Aorta (tissue), 5 donors: ENCODE measurements around the gene DHRS3. TPM values are rescaled to one million over a fixed set of nuclear protein-coding genes. Genes with fewer than 3 reads are reported as not detected.

Source experiments
- ATAC-seq: fragments of 200-7000 bp; cut with Tn5 transposase; one replicate; pipeline ENCODE4 v1.9.1; 2022; ENCODE audit warnings: moderate library complexity; ENCODE audit not compliant: low FRiP score
- DNase-seq, 2 donors: peaks; one replicate each; pipeline ENCODE4 v3.0.0-alpha.2; 2020
- H3K27ac ChIP-seq, 2 donors: one replicate each; pipeline ENCODE4 v1.5.1; 2013; ENCODE audit warnings: low read length in 2 of 2, mild to moderate bottlenecking in 2 of 2, moderate library complexity in 2 of 2, control low read depth in 1 of 2, inconsistent platforms in 1 of 2, low read depth in 1 of 2
- H3K27me3 ChIP-seq, 2 donors: one replicate each; pipeline ENCODE4 v1.6.1; 2013; ENCODE audit warnings: control low read depth in 1 of 2, low read length in 1 of 2, mild to moderate bottlenecking in 1 of 2, moderate library complexity in 1 of 2; ENCODE audit not compliant: insufficient read depth in 2 of 2, control insufficient read depth in 1 of 2
- H3K36me3 ChIP-seq, 2 donors: one replicate each; pipeline ENCODE4 v1.6.1; 2013; ENCODE audit warnings: control low read depth in 1 of 2, low read length in 1 of 2, mild to moderate bottlenecking in 1 of 2; ENCODE audit not compliant: insufficient read depth in 2 of 2, control insufficient read depth in 1 of 2
- H3K4me1 ChIP-seq, 2 donors: one replicate each; pipeline ENCODE4 v1.6.1; 2013; ENCODE audit warnings: low read length in 2 of 2, control low read depth in 1 of 2, mild to moderate bottlenecking in 1 of 2, moderate library complexity in 1 of 2; ENCODE audit not compliant: insufficient read depth in 2 of 2, control insufficient read depth in 1 of 2
- H3K4me3 ChIP-seq, 2 donors: one replicate each; pipeline ENCODE4 v1.5.1; 2013; ENCODE audit warnings: low read length in 2 of 2, control low read depth in 1 of 2, mild to moderate bottlenecking in 1 of 2
- H3K9me3 ChIP-seq: one replicate; pipeline ENCODE4 v1.6.1; 2013; ENCODE audit warnings: mild to moderate bottlenecking, low read length; ENCODE audit not compliant: control insufficient read depth
- WGBS, 2 donors: extraction: QIAGEN DNeasy Blood & Tissue Kit; methylation state at CpG; one replicate each; pipeline ENCODE4 v1.1.7; 2013; 5-methylcytosine and 5-hydroxymethylcytosine counted together
- intact Hi-C, 2 donors: fragments of 100-400 bp; cut with DNase I; formaldehyde crosslinking; loops; one replicate each; pipeline versions ENCODE4 v1.14.2 to v1.15.0; 2022
- polyA plus RNA-seq, 2 donors: library from polyadenylated mRNA; stranded (reverse); fragments of 200-250 nt; gene quantifications; one replicate each; pipeline ENCODE4 v1.2.3, GENCODE V29; 2013
- total RNA-seq, 2 donors: library from RNA; stranded (reverse); fragmentation: NEBNext Ultra II Directional; extraction: Animal tissue kit (Norgen Biotek cat#: 25700); gene quantifications; one replicate each; pipeline ENCODE4 v1.2.1, GENCODE V29; 2021
- donor health status: healthy with polysubstance abuse.
- donor health status: Bipolar disorder and iron deficiency.
- donor health status: DM: no; HTN: no; CAD: no.
- donor health status: DM: no; HTN: no; CAD: no.
- donor health status: DM: yes; HTN: yes; CAD: no.

DHRS3 gene
- total and polyA plus RNA-seq, 4 donors = 27.5 to 325 (median 87.3) TPM

GRCh38 chr1:12548279-12548972 is 69.6 kb downstream of the DHRS3 start:
- Histone ChIP-seq H3K4me3 (no peak overlapping the region), H3K27me3 (no peaks in the 10 kb centered on the region), H3K9me3 (no peaks in the 10 kb centered on the region), H3K4me1 (peaks cover 0 to 2% of the 10 kb centered on the region in 2 donors), H3K27ac (no peak overlapping the region), H3K36me3 (no peaks in the 10 kb centered on the region)
- DNase-seq = peak in 1 of 2 donors; percentile 58
- intact Hi-C loops = loop anchor here in 1 of 2 donors (10.0 kb wide), 1 partner anchor 46 kb away; no protein-coding TSS in a partner anchor
- no peak for ATAC-seq
- WGBS, 2 donors = 94 to 95% methylated on average over 13 to 14 of the region's 14 CpGs

GRCh38 chr1:12547586-12548225 is 70.3 kb downstream of the DHRS3 start:
- peaks cover 0 to 2% of the 10 kb centered on the region in 2 donors for H3K4me1 ChIP-seq
- H3K27me3 ChIP-seq = no peaks in the 10 kb centered on the region
- DNase-seq (peak in 1 of 2 donors; percentile 71), ATAC-seq (no peak)
- no peak overlapping the region for H3K27ac ChIP-seq
- H3K36me3 ChIP-seq = no peaks in the 10 kb centered on the region
- no peaks in the 10 kb centered on the region for H3K9me3 ChIP-seq
- no peak overlapping the region for H3K4me3 ChIP-seq
- 91 to 92% methylated on average over 20 of the region's 20 CpGs for WGBS, 2 donors
- intact Hi-C loops = loop anchor here in 1 of 2 donors (10.0 kb wide), 1 partner anchor 47 kb away; no protein-coding TSS in a partner anchor

- Histone ChIP-seq H3K9me3 (no peaks in the 10 kb centered on the region), H3K27ac (no peak overlapping the region), H3K36me3 (no peaks in the 10 kb centered on the region), H3K4me3 (no peak overlapping the region), H3K27me3 (no peaks in the 10 kb centered on the region), H3K4me1 (peaks cover 0 to 2% of the 10 kb centered on the region in 2 donors)
- DNase-seq (peak; percentile 81 to 90), ATAC-seq (peak; percentile 40)
- 36 to 40% methylated on average over 17 of the region's 17 CpGs for WGBS, 2 donors
- intact Hi-C loops = loop anchor here in 1 of 2 donors (10.0 kb wide), 1 partner anchor 48 kb away; no protein-coding TSS in a partner anchor
These were observed 71.0 kb downstream of the DHRS3 start for GRCh38 chr1:12546771-12547585.

DNA sequence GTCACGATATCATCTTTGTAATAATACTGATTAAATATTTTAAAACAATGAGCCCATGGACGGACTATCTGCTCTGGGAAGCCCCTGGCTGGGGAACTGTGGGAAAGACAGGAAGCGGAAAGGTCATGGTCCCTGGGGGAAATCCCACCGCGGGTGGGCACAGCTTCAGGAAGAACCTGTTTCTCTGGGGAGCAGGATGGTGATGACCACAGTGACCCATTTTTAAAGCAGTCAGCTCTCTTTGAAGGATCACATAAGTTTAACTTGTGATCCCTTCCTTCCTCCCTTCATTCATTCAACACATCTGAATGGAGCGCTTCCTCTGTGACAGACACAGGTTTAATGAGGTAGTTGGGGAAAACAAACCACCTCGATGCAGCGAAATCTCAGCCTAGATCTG is 73.0 kb downstream of the DHRS3 start:
- Histone ChIP-seq H3K27me3 (no peaks in the 10 kb centered on the region), H3K4me1 (peaks cover 0 to 2% of the 10 kb centered on the region in 2 donors), H3K9me3 (no peaks in the 10 kb centered on the region), H3K36me3 (no peaks in the 10 kb centered on the region), H3K27ac (no peak overlapping the region), H3K4me3 (no peak overlapping the region)
- ATAC-seq = no peak
- 64 to 65% methylated on average over 8 of the region's 8 CpGs for WGBS, 2 donors
- DNase-seq = peak in 1 of 2 donors; percentile 47
- intact Hi-C loops = loop anchor here (5.0 to 10.0 kb wide), 2 partner anchors 50 to 72 kb away; partner anchors contain the start of gene DHRS3 (in 2 of the 2)

DNA sequence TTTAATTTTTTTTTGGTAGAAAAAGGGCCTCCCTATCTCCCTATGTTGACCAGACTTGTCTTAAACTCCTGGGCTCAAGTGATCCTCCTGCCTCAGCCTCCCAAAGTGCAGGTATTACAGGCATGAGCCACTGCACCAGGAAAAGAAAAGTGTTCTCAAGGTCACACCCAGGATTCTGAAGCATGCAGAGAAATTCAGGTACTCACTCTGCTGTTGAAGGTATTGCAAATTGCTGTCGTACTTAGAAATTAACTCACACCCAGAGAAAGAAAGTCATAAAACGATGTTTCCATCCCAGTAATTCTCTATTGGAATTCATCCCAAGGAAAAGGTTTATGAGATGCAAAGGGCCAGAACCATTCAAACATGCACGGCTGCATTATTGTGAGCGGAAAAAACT is 73.7 kb downstream of the DHRS3 start:
- peaks cover 0 to 2% of the 10 kb centered on the region in 2 donors for H3K4me1 ChIP-seq
- no peaks in the 10 kb centered on the region for H3K36me3 ChIP-seq
- ATAC-seq (no peak), DNase-seq (no peak)
- no peaks in the 10 kb centered on the region for H3K9me3 ChIP-seq
- no peak overlapping the region for H3K27ac ChIP-seq
- no peaks in the 10 kb centered on the region for H3K27me3 ChIP-seq
- intact Hi-C loops = loop anchor here (5.0 to 10.0 kb wide), 2 partner anchors 50 to 73 kb away; partner anchors contain the start of gene DHRS3 (in 2 of the 2)
- H3K4me3 ChIP-seq = no peak overlapping the region
- 88 to 94% methylated on average over 4 of the region's 4 CpGs for WGBS, 2 donors

DNA sequence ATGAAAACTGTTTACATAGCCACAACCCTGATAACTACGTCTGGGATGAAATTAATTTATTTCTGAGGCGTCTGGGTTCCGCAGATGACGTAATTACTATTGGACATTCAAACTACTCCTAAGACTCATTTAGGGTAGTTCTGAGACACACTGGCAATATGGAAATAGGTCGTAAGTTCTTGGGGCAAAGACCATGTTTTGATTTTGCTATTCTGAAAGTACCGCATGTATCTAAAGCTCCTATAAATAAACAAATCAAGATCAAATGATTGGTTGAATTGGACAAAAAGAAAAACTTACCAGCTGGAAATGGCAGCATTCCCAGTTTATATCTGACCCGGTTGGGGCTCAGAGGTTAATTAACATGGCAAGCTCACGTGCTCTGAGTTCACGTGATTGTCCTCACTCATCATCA is 74.3 kb downstream of the DHRS3 start:
- DNase-seq = no peak
- Histone ChIP-seq H3K9me3 (no peaks in the 10 kb centered on the region), H3K27me3 (no peaks in the 10 kb centered on the region), H3K4me3 (no peak overlapping the region), H3K27ac (no peak overlapping the region), H3K36me3 (no peaks in the 10 kb centered on the region), H3K4me1 (peaks cover 0 to 2% of the 10 kb centered on the region in 2 donors)
- intact Hi-C loops = loop anchor here (5.0 to 10.0 kb wide), 2 partner anchors 51 to 74 kb away; partner anchors contain the start of gene DHRS3 (in 2 of the 2)
- no peak for ATAC-seq
- 49 to 54% methylated on average over 9 of the region's 9 CpGs for WGBS, 2 donors

DNA sequence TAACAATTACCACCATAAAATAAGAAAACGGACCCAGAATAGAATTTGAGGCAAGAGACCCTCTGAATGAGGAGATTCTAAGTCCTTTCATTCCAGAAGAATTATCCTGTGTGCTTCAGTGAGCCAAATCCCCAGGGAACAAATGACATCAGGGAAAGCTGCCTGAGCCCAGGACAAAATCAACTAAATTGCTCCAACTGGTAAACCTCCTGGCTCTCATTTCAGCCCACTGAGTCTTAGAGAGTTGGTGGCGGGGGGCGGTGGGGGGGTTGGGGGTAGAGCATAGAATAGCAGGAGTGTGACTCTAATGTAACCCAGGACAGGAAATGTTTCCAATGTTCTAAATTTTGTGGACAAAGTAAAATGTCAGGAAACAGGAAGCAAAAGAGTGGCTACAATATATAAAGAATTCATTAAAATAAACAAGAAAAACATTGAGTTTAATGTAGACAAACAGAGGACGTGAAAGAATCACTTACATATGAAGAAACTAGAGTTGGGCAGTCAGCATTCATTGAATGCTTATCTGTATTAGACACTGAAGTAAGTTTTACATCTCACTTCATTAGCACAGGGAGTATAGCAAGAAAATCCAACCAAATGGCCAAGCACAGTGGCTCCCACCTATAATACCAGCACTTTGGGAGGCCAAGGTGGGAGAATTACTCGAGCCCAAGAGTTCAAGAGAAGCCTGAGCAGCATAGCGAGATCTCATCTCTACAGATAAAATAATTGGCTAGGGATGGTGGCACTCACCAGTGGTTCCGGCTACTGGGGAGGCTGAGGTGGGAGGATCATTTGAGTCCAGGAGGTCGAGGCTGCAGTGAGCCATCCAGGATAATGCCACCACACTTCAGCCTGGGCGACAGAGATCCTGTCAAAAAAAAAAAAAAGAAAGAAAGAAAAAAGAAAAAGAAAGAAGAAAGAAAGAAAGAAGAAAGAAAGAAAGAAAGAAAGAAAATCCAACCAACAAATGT is 75.1 kb downstream of the DHRS3 start:
- no peak overlapping the region for H3K4me3 ChIP-seq
- no peaks in the 10 kb centered on the region for H3K36me3 ChIP-seq
- intact Hi-C loops = loop anchor here (5.0 to 10.0 kb wide), 2 partner anchors 52 to 74 kb away; partner anchors contain the start of gene DHRS3 (in 2 of the 2)
- WGBS, 2 donors = 65 to 82% methylated on average over 9 of the region's 9 CpGs
- no peak overlapping the region for H3K27ac ChIP-seq
- DNase-seq = no peak
- H3K4me1 ChIP-seq = peaks cover 0 to 2% of the 10 kb centered on the region in 2 donors
- ATAC-seq = no peak
- H3K27me3 ChIP-seq = no peaks in the 10 kb centered on the region
- no peaks in the 10 kb centered on the region for H3K9me3 ChIP-seq
